HepG2 (cell line): ENCODE measurements around the gene USP10. TPM values are rescaled to one million over a fixed set of nuclear protein-coding genes. Genes with fewer than 3 reads are reported as not detected.

Source experiments
- ATAC-seq: fragments of 200-7000 bp; cut with Tn5 transposase; 3 replicates; pipeline ENCODE4 v1.9.1; 2020; ENCODE audit warnings: mild to moderate bottlenecking, moderate library complexity
- BruUV-seq: library from RNA; stranded (reverse); fragments of 400-500 nt; replicated peaks from 2 replicates; lab custom pipeline; 2021; lab: Mats Ljungman, UMichigan
- CTCF ChIA-PET: fragments of 300-600 bp; formaldehyde crosslinking; extraction: SDS; loops from one replicate; lab custom pipeline; 2021; ENCODE audit warnings: low total read pairs, inconsistent platforms, low intra/inter-chr PET ratio; lab: Yijun Ruan, JAX
- POLR2A ChIA-PET: fragments of 350-600 bp; sonication (Branson Sonifier 250); formaldehyde crosslinking; loops from one replicate; lab custom pipeline; 2020; ENCODE audit warnings: antibody characterized with exemption, inconsistent platforms; lab: Yijun Ruan, JAX
- DNase-seq: peaks from one replicate; pipeline ENCODE4 v3.0.0-alpha.2; 2015; ENCODE audit warnings: low spot score
- FAIRE-seq: peaks from 3 replicates; lab custom pipeline; 2011; peaks lifted over from hg19 to GRCh38; lab: Jason Lieb, UNC
- H2AFZ ChIP-seq: one replicate; pipeline ENCODE4 v1.6.1; 2011; ENCODE audit warnings: low read length, inconsistent platforms
- H3K27ac ChIP-seq: fragments of 300-600 bp; 3 replicates; pipeline ENCODE4 v1.8.0; 2011; ENCODE audit warnings: mixed run types, mild to moderate bottlenecking, mixed read lengths, low read length, inconsistent platforms; ENCODE audit not compliant: insufficient read depth; ENCODE audit errors: extremely low read length
- H3K27me3 ChIP-seq, 2 experiments: fragments of 200-600 bp in 1 of 2; 2 replicates in 1 of 2; 3 replicates in 1 of 2; pipeline versions ENCODE4 v1.6.0 to v1.8.0; 2011; ENCODE audit warnings: low read length in 2 of 2, mild to moderate bottlenecking in 2 of 2, moderate library complexity in 2 of 2, inconsistent platforms in 1 of 2; ENCODE audit not compliant: insufficient read depth in 2 of 2, control insufficient read depth in 1 of 2
- H3K36me3 ChIP-seq, 2 experiments: fragments of 200-600 bp in 1 of 2; replicated peaks in 1 of 2; 2 replicates in 1 of 2; 3 replicates in 1 of 2; pipeline versions ENCODE4 v1.5.1 to v1.8.0; 2011; ENCODE audit warnings: low read length in 2 of 2, inconsistent platforms in 1 of 2; ENCODE audit not compliant: insufficient read depth in 2 of 2, control insufficient read depth in 1 of 2
- H3K4me1 ChIP-seq: 2 replicates; pipeline ENCODE4 v1.5.1; 2012; ENCODE audit warnings: low read length, inconsistent platforms; ENCODE audit not compliant: insufficient read depth
- H3K4me2 ChIP-seq: 2 replicates; pipeline ENCODE4 v1.6.0; 2011; ENCODE audit warnings: low read depth, low read length, inconsistent platforms
- H3K4me3 ChIP-seq, 3 experiments: fragments of 200-600 bp in 1 of 3; sonication (generic), shearing (Covaris generic) in 1 of 3; replicated peaks in 1 of 3; 2 replicates each; pipeline ENCODE4 v1.5.1; 2011 to 2016; ENCODE audit warnings: low read length in 3 of 3, inconsistent platforms in 2 of 3, low read depth in 2 of 3, mild to moderate bottlenecking in 2 of 3, control low read depth in 1 of 3, mixed read lengths in 1 of 3; ENCODE audit not compliant: insufficient read depth in 1 of 3
- H3K79me2 ChIP-seq: one replicate; pipeline ENCODE4 v1.6.1; 2011; ENCODE audit warnings: low read length, inconsistent platforms; ENCODE audit not compliant: insufficient read depth
- H3K9ac ChIP-seq: 2 replicates; pipeline ENCODE4 v1.6.0; 2011; ENCODE audit warnings: mild to moderate bottlenecking, low read depth, low read length, inconsistent platforms; ENCODE audit not compliant: insufficient read depth
- H3K9me3 ChIP-seq: 2 replicates; pipeline ENCODE4 v1.5.1; 2012; ENCODE audit warnings: mild to moderate bottlenecking, low read length
- H4K20me1 ChIP-seq: 2 replicates; pipeline ENCODE4 v1.6.0; 2011; ENCODE audit warnings: inconsistent platforms, mild to moderate bottlenecking, low read length, moderate library complexity; ENCODE audit not compliant: insufficient read depth
- FOXA3 ChIP-seq: IDR thresholded peaks from 2 replicates; pipeline ENCODE4 v1.6.1; 2016; ENCODE audit warnings: missing genetic modification reagents, missing compliant biosample characterization
- GATA4 ChIP-seq: sonication (generic); IDR thresholded peaks from 2 replicates; pipeline ENCODE4 v1.6.1; 2016; ENCODE audit warnings: antibody characterized with exemption, low read depth, borderline replicate concordance
- HNRNPL ChIP-seq: fragments of 200-400 bp; formaldehyde crosslinking; IDR thresholded peaks from 2 replicates; pipeline ENCODE4 v1.6.1; 2017; ENCODE audit warnings: mild to moderate bottlenecking, low read depth, low read length
- KDM2A ChIP-seq: sonication (generic); formaldehyde crosslinking; IDR thresholded peaks from 2 replicates; pipeline ENCODE4 v1.4.0; 2020; ENCODE audit warnings: low read depth, missing genetic modification reagents, borderline replicate concordance
- SOX13 ChIP-seq, 3 experiments: fragments of 450-650 bp in 1 of 3; sonication (generic) in 1 of 3; formaldehyde crosslinking in 1 of 3; IDR thresholded peaks in 2 of 3; conservative IDR thresholded peaks in 1 of 3; 2 replicates each; pipeline versions ENCODE4 v1.5.0 to v1.6.1; 2016 to 2020; ENCODE audit warnings: antibody characterized with exemption in 1 of 3, mild to moderate bottlenecking in 1 of 3, missing compliant biosample characterization in 1 of 3, missing genetic modification reagents in 1 of 3, moderate library complexity in 1 of 3
- U2AF2 ChIP-seq: fragments of 200-400 bp; formaldehyde crosslinking; IDR thresholded peaks from 2 replicates; pipeline ENCODE4 v1.6.1; 2017; ENCODE audit warnings: low read depth, mild to moderate bottlenecking, low read length
- ZMYM3 ChIP-seq: sonication (generic); formaldehyde crosslinking; IDR thresholded peaks from 2 replicates; pipeline ENCODE4 v1.5.1; 2020; ENCODE audit warnings: mild to moderate bottlenecking, missing genetic modification reagents
- ZNF17 ChIP-seq: sonication (generic); formaldehyde crosslinking; IDR thresholded peaks from 2 replicates; pipeline ENCODE4 v1.5.0; 2020; ENCODE audit warnings: mild to moderate bottlenecking, missing genetic modification reagents
- ZNF24 ChIP-seq: fragments of 450-650 bp; IDR thresholded peaks from 2 replicates; pipeline ENCODE4 v1.6.1; 2017; ENCODE audit warnings: antibody characterized with exemption, mild to moderate bottlenecking
- ZNF546 ChIP-seq: sonication (generic); formaldehyde crosslinking; conservative IDR thresholded peaks from 2 replicates; pipeline ENCODE4 v1.8.1; 2023; ENCODE audit warnings: mild to moderate bottlenecking, missing genetic modification reagents
- ZNF652 ChIP-seq: IDR thresholded peaks from 2 replicates; pipeline ENCODE4 v1.6.1; 2016; ENCODE audit warnings: low read depth, borderline replicate concordance
- ZNF768 ChIP-seq: sonication (generic); formaldehyde crosslinking; IDR thresholded peaks from 2 replicates; pipeline ENCODE4 v1.4.0; 2020; ENCODE audit warnings: missing genetic modification reagents
- WGBS: methylation state at CpG from one replicate; pipeline ENCODE4 v1.1.6; 2017; ENCODE audit warnings: low lambda C conversion rate; 5-methylcytosine and 5-hydroxymethylcytosine counted together
- in situ Hi-C: cut with HindIII; loops from 2 replicates; pipeline ENCODE4 v1.10.0; 2017; ENCODE audit warnings: low pct_unique_long_range_greater_than_20kb; ENCODE audit not compliant: extremely low pct_ligation_motif_present
- intact Hi-C: fragments of 100-400 bp; cut with micrococcal nuclease; formaldehyde crosslinking; loops from one replicate; pipeline ENCODE4 v1.10.0; 2022; ENCODE audit not compliant: unreplicated experiment
- polyA plus RNA-seq, 8 experiments: library from polyadenylated mRNA; depleted of rRNA in 3 of 8; stranded (reverse) in 7 of 8; unstranded in 1 of 8; fragments of >200 nt; fragmentation: Illumina TruSeq in 4 of 8; extraction: Trizol in 4 of 8; gene quantifications; 2 replicates each; pipeline versions ENCODE4 v1.2.1 to v1.2.3, GENCODE V29; 2011 to 2016; ENCODE audit warnings: low read depth in 4 of 8, missing spikeins in 1 of 8, mixed read lengths in 1 of 8; ENCODE audit not compliant: insufficient read depth in 1 of 8
- total RNA-seq, 5 experiments: library from RNA; depleted of rRNA; stranded (reverse); fragments of >200 nt; fragmentation: Illumina TruSeq; extraction: Trizol; gene quantifications; 2 replicates each; pipeline ENCODE4 v1.2.3, GENCODE V29; 2016; ENCODE audit warnings: low read depth in 1 of 5

USP10 gene
- total and polyA plus RNA-seq, 2 of the 13 experiments (the other 11 are each of a cell fraction or from before 2014, with no cell fraction given) = 79.1 to 122 TPM

GRCh38 chr16:84817206-84817605 lies 117.4 kb downstream of the USP10 start:
- H3K36me3 ChIP-seq = no peaks in the 10 kb centered on the region
- FAIRE-seq = no peak
- CTCF ChIA-PET = no interaction called here
- peaks cover 13 to 81% of the 10 kb centered on the region in 2 experiments for H3K27me3 ChIP-seq
- H4K20me1 ChIP-seq = 0 out of 2 replicates have a peak, but pooled peaks cover 9% of the 10 kb centered on the region
- intact Hi-C loops = no loop called here
- POLR2A ChIA-PET = no interaction called here
- H3K4me2 ChIP-seq = no peak overlapping the region
- H3K9ac ChIP-seq = no peak overlapping the region
- no peak for TF ChIP-seq GATA4
- no peak for TF ChIP-seq ZNF24
- no peak for TF ChIP-seq ZNF546
- TF ChIP-seq HNRNPL = no peak
- TF ChIP-seq KDM2A (CRISPR knock-in tag) = no peak
- TF ChIP-seq ZNF17 = no peak
- no peak for TF ChIP-seq SOX13 (IDR thresholded peaks at IDR 0.05)
- TF ChIP-seq SOX13 (CRISPR knock-in tag; conservative IDR thresholded peaks at IDR 0.05 in 1 of 2, IDR thresholded peaks at IDR 0.05 in 1 of 2) = no peak
- TF ChIP-seq FOXA3 (CRISPR knock-in tag) = no peak
- no peak for TF ChIP-seq U2AF2
- no peak overlapping the region for H3K4me3 ChIP-seq
- in situ Hi-C loops = no loop called here
- WGBS = 64% methylated on average over 6 of the region's 10 CpGs
- no peak for ATAC-seq
- no peak overlapping the region for H3K27ac ChIP-seq
- no peak overlapping the region for H2AFZ ChIP-seq
- no peaks in the 10 kb centered on the region for H3K9me3 ChIP-seq
- peaks cover 28% of the 10 kb centered on the region for H3K4me1 ChIP-seq
- no TSS peak for BruUV-seq
- no peak for DNase-seq
- H3K79me2 ChIP-seq = no peaks in the 10 kb centered on the region

- 3% methylated on average over 2 of the region's 2 CpGs for whole genome bisulfite sequencing
- Histone ChIP-seq H3K27ac (no peak overlapping the region), H3K4me3 (no peak overlapping the region), H2AFZ (no peak overlapping the region), H3K27me3 (peaks cover 12 to 81% of the 10 kb centered on the region in 2 experiments), H3K79me2 (no peaks in the 10 kb centered on the region), H4K20me1 (0 out of 2 replicates have a peak, but pooled peaks cover 9% of the 10 kb centered on the region), H3K4me2 (no peak overlapping the region), H3K4me1 (peaks cover 28% of the 10 kb centered on the region), H3K36me3 (no peaks in the 10 kb centered on the region), H3K9ac (no peak overlapping the region), H3K9me3 (no peaks in the 10 kb centered on the region)
- POLR2A ChIA-PET = no interaction called here
- BruUV-seq = no TSS peak
- intact Hi-C loops = no loop called here
- no peak for FAIRE-seq
- TF ChIP-seq ZNF768 (CRISPR knock-in tag) (peak; percentile 87), ZNF652 (no peak), ZMYM3 (CRISPR knock-in tag) (peak; percentile 53)
- ATAC-seq = no peak
- no peak for DNase-seq
- in situ Hi-C loops = no loop called here
- CTCF ChIA-PET = no interaction called here
These were observed 117.8 kb downstream of the USP10 start for GRCh38 chr16:84817613-84818012.
